PC-3 (cell line): ENCODE results near the gene MARCHF3.

Experiments
- EZH2phosphoT487 ChIP-seq: fragments of 300-600 bp; sonication (generic); IDR thresholded peaks from 2 replicates; pipeline ENCODE4 v1.6.1; 2018; ENCODE audit warnings: mild to moderate bottlenecking, antibody characterized with exemption, low read length, borderline replicate concordance
- TF ChIP-seq, protein P1 (sequence below): fragments of 300-600 bp; sonication (generic); conservative IDR thresholded peaks from 2 replicates; pipeline ENCODE4 v1.5.1; 2017; ENCODE audit warnings: antibody characterized with exemption, low read depth, mild to moderate bottlenecking, low read length

DNA sequence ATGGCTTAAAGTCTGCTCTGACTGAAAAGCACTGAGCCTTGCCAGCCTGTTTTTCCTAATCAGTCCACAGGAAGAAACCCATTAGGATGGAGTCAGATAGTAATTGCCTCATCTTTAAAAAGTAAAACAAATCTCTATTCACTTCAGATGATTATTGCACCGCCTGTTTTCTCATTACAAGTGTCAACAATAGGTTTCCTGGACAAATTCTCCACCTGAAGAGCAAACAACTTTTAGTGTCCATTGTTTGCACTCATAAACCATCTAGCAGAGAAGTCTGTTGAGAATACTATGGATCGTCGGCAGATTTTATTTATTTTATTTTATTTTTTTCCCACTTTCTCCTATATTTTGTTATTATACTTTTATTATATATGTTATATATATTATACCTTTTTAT lies 22.7 kb upstream of the MARCHF3 start:
- no peak for TF ChIP-seq EZH2phosphoT487
- TF ChIP-seq, protein P1, sequence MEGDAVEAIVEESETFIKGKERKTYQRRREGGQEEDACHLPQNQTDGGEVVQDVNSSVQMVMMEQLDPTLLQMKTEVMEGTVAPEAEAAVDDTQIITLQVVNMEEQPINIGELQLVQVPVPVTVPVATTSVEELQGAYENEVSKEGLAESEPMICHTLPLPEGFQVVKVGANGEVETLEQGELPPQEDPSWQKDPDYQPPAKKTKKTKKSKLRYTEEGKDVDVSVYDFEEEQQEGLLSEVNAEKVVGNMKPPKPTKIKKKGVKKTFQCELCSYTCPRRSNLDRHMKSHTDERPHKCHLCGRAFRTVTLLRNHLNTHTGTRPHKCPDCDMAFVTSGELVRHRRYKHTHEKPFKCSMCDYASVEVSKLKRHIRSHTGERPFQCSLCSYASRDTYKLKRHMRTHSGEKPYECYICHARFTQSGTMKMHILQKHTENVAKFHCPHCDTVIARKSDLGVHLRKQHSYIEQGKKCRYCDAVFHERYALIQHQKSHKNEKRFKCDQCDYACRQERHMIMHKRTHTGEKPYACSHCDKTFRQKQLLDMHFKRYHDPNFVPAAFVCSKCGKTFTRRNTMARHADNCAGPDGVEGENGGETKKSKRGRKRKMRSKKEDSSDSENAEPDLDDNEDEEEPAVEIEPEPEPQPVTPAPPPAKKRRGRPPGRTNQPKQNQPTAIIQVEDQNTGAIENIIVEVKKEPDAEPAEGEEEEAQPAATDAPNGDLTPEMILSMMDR, result no peak
